Effector CD4-positive, alpha-beta T cell (primary cell): ENCODE measurements around the gene KIAA0513.

Source experiments
- DNase-seq: peaks from one replicate; pipeline ENCODE4 v3.0.0-alpha.2; 2020

KIAA0513 gene

DNA sequence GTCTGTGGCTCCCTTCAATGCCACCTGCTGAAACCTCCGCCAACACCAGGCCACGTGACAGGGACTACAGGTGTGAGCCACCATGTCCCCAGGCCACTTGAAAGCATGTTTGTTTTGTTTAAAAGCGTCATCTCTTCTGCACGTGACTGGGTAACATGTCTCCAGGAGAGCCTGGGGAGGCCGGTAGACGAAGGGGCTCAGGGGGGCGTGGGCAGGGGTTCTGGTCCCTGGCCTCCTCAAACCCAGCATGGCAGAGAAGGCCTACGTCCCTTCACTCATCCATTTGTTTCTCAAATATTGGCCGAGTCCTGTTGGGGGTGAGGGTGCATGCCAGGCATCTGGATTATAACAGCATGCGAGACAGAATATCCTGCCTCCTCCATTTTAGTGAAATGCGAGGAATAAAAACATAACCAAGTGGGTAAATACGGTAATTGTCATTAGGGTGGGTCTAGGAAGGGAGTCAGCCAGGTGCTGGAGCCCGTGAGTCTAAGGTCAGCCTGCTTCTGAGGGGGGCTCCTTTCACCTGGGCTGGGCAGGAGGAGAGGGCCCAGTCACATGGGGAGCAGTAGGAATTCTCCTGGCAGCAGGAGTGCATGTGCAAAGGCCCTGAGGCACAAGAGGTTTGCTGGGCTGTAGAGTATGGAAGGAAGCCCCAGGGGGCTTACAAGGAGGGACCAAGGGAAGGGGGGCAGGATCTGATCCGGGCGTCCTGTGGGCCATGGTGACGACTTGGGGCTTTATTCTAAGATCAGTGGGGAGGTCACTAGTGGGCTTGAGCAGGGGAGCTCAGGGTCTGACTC, 111.4 kb downstream of the KIAA0513 start:
- DNase-seq = no peak

DNA sequence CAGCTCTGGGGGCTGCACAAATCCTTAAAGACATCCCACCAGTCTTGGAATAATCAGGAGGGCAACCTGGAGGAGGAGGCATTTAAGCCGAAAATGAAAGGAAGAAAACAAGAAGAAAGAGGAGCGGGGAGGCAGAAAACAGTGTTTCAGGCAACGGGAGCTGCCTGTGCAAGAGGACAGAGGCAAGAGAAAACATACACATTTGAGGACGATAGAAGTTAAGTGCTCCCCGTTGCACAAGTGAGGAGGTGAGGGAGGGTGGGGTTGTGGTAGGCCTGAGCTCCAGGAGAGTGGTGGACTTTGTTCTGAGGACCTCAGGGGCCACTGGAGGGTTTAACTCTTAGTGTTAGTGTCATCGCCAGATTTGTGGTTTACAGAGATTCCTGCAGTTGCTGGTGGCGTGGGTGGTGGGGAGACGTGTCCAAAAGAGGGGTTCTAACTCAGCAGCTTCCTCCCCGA, 112.3 kb downstream of the KIAA0513 start:
- DNase-seq = no peak

DNA sequence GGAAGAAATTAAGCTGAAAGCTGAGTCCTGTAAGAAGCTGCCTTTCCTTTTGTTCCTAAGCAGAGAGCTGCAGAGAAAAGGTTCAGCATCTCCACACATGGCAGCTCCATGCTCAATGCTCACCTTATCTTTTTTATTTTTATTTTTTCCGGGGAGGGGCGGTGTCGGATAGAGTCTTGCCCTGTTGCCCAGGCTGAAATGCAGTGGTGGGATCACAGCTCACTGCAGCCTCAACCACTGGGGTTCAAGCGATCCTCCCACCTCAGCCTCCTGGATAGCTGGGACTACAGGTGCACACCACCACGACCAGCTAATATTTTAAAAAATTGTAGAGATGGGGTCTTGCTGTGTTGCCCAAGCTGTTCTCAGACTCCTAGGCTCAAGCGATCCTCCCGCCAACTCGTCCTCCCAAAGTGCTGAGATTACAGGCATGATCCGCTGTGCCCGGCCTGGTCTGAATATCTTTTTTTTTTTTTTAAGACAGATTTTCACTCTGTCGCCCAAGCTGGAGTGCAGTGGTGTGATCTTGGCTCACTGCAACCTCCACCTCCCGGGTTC, 112.9 kb downstream of the KIAA0513 start:
- no peak for DNase-seq

DNA sequence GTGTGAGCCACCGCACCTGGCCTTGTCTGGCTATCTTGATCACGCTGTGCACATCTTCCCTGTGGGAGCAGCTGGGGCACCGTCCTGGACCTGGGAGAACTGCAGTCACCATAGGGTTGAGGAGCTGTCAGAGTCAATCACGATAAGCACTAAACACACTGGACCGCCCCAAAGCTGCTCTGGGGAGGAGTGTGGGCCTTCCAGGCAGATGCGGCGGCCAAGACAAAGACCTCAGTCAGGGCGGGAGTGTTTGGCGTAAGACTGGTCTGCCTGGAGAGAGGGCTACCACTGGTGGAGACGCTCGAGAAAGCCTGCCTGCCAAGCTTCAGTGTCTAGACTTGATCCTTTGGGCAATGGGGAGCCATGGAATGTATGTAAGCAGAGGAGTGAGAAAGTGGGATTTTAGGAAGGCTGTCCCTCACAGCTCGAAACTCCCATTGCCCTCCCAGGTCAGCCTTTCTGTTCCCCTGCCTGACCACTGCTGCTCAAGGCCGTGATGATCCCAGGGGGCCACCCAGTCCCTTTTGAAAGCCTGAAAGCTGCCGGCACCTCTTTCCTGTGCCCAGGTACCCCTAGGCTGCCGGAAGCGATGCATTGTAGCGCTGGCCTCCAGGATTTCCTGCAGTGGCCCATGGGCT, 114.0 kb downstream of the KIAA0513 start:
- DNase-seq = no peak

DNA sequence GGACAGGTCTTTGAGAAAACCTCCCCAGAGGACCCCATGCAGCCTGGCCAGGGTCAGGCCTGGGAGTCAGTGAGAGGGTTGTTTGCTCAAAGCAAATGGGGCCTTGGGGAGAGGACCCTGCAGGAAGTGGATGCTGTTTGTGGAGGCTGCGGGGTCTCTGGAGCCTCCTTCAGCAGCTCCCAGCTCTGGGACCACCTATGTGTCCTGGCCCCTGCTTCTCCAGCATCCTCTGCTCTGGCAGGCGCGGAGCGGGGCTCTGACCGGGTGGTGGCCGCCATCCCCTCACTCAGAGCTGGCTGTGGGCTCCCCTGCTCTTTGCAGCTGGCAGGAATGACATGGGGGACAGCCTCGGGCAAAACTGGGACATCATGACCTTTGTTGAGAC, 114.5 kb downstream of the KIAA0513 start:
- no peak for DNase-seq

DNA sequence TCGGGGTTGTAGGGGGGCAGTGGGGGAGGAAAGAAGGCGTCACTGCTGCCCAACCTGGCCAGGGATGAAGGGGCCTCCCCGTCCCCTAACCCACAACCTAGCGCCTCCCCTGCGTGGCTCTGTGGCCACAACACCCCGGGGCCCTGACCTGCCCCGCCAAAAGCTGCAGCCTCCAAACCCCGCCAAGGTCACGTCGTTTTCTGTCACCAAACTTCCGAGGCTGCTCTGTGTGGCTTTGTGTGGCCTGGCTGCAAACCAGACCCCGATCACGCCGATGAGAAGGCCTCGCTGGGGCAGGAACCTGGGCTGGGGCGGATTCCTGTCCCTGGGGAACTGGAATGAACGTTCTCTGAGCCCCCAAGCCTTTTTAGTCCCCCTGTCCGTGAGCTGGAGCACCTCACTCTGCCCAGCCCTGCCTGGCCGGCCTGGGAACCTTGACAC, 115.2 kb downstream of the KIAA0513 start:
- no peak for DNase-seq
